ENCODE data around the gene FSIP1.

- no peak for TF ChIP-seq ZNF121 (CRISPR knock-in tag; conservative IDR thresholded peaks at IDR 0.05)
- TF ChIP-seq, protein P1, sequence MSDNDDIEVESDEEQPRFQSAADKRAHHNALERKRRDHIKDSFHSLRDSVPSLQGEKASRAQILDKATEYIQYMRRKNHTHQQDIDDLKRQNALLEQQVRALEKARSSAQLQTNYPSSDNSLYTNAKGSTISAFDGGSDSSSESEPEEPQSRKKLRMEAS (CRISPR knock-in tag; IDR thresholded peaks at IDR 0.05), result no peak
- no peak for TF ChIP-seq SOX6 (IDR thresholded peaks at IDR 0.05)
- TF ChIP-seq ZNF583 (CRISPR knock-in tag; IDR thresholded peaks at IDR 0.05), result no peak
- TF ChIP-seq TAF1 (IDR thresholded peaks at IDR 0.05; ENCODE audit: control insufficient read depth, extremely low read depth, insufficient read depth, low read length, severe bottlenecking), result no peak
- TF ChIP-seq, protein P2, sequence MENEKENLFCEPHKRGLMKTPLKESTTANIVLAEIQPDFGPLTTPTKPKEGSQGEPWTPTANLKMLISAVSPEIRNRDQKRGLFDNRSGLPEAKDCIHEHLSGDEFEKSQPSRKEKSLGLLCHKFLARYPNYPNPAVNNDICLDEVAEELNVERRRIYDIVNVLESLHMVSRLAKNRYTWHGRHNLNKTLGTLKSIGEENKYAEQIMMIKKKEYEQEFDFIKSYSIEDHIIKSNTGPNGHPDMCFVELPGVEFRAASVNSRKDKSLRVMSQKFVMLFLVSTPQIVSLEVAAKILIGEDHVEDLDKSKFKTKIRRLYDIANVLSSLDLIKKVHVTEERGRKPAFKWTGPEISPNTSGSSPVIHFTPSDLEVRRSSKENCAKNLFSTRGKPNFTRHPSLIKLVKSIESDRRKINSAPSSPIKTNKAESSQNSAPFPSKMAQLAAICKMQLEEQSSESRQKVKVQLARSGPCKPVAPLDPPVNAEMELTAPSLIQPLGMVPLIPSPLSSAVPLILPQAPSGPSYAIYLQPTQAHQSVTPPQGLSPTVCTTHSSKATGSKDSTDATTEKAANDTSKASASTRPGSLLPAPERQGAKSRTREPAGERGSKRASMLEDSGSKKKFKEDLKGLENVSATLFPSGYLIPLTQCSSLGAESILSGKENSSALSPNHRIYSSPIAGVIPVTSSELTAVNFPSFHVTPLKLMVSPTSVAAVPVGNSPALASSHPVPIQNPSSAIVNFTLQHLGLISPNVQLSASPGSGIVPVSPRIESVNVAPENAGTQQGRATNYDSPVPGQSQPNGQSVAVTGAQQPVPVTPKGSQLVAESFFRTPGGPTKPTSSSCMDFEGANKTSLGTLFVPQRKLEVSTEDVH (IDR thresholded peaks at IDR 0.05; ENCODE audit: low read depth, partially characterized antibody), result no peak
- no peak for TF ChIP-seq FOXO4 (CRISPR knock-in tag; IDR thresholded peaks at IDR 0.05)
- TF ChIP-seq, protein P3, sequence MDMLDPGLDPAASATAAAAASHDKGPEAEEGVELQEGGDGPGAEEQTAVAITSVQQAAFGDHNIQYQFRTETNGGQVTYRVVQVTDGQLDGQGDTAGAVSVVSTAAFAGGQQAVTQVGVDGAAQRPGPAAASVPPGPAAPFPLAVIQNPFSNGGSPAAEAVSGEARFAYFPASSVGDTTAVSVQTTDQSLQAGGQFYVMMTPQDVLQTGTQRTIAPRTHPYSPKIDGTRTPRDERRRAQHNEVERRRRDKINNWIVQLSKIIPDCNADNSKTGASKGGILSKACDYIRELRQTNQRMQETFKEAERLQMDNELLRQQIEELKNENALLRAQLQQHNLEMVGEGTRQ (CRISPR knock-in tag; IDR thresholded peaks at IDR 0.05), result no peak
Measured at GRCh38 chr15:39596358-39597051, 186.1 kb downstream of the FSIP1 start.

Measured in K562 (cell line).